Measurements from ENCODE around the gene PLXNA2.

GRCh38 chr1:208153386-208153785 is 90.8 kb downstream of the PLXNA2 start:
- TF ChIP-seq EP300 (IDR thresholded peaks at IDR 0.05) (no peak), CTCF (IDR thresholded peaks at IDR 0.05) (no peak), POLR2AphosphoS5 (IDR thresholded peaks at IDR 0.05) (no peak), POLR2A (IDR thresholded peaks at IDR 0.05) (no peak)
